IMR-90 (cell line): ENCODE data around the gene WFDC8. TPM values are rescaled to one million over a fixed set of nuclear protein-coding genes. Genes with fewer than 3 reads are reported as not detected.
"Not testable (repeated sequence)": the region's sequence is repeated elsewhere in the genome, so short reads cannot be mapped to it uniquely, and the experiment has no call there.

ENCODE experiments used
- ATAC-seq: fragments of 200-7000 bp; cut with Tn5 transposase; 2 replicates; pipeline ENCODE4 v1.9.1; 2020; ENCODE audit warnings: low read depth, mild to moderate bottlenecking, moderate library complexity
- BruUV-seq: library from RNA; stranded (reverse); fragments of 400-500 nt; replicated peaks from 2 replicates; lab custom pipeline; 2021; lab: Mats Ljungman, UMichigan
- CTCF ChIA-PET: fragments of 300-600 bp; formaldehyde crosslinking; extraction: SDS; loops from one replicate; lab custom pipeline; 2021; ENCODE audit warnings: antibody characterized with exemption; lab: Yijun Ruan, JAX
- POLR2A ChIA-PET: fragments of 300-600 bp; sonication (Branson Sonifier 250); formaldehyde crosslinking; loops from one replicate; lab custom pipeline; 2022; ENCODE audit warnings: antibody characterized with exemption; ENCODE audit not compliant: unreplicated experiment; lab: Charles Lee
- DNase-seq: peaks from one replicate; pipeline ENCODE4 v3.0.0; 2013
- H2AFZ ChIP-seq: replicated peaks from 2 replicates; pipeline ENCODE3; 2013; ENCODE audit warnings: low read length, mild to moderate bottlenecking; ENCODE audit not compliant: poor library complexity
- H2AK5ac ChIP-seq: 2 replicates; pipeline ENCODE4 v1.6.1; 2013; ENCODE audit warnings: low read depth, low read length, inconsistent platforms
- H2AK9ac ChIP-seq: replicated peaks from 2 replicates; pipeline ENCODE3; 2013; ENCODE audit warnings: mild to moderate bottlenecking, low read depth, low read length, moderate library complexity; ENCODE audit not compliant: poor library complexity
- H2BK120ac ChIP-seq: 2 replicates; pipeline ENCODE4 v1.6.1; 2013; ENCODE audit warnings: low read depth, low read length, inconsistent platforms
- H2BK15ac ChIP-seq: 3 replicates; pipeline ENCODE4 v1.6.1; 2013; ENCODE audit warnings: low read depth, low read length, inconsistent platforms
- H2BK20ac ChIP-seq: 2 replicates; pipeline ENCODE4 v1.6.1; 2013; ENCODE audit warnings: low read depth, mild to moderate bottlenecking, inconsistent platforms, low read length, moderate library complexity
- H2BK5ac ChIP-seq: 2 replicates; pipeline ENCODE4 v1.6.1; 2013; ENCODE audit warnings: mild to moderate bottlenecking, low read depth, low read length, inconsistent platforms; ENCODE audit not compliant: poor library complexity, severe bottlenecking
- H3K14ac ChIP-seq: replicated peaks from 2 replicates; pipeline ENCODE4 v1.6.1; 2013; ENCODE audit warnings: low read depth, low read length, inconsistent platforms
- H3K18ac ChIP-seq: 2 replicates; pipeline ENCODE4 v1.6.1; 2013; ENCODE audit warnings: low read depth, low read length, control low read depth
- H3K23ac ChIP-seq: 2 replicates; pipeline ENCODE4 v1.6.1; 2013; ENCODE audit warnings: low read depth, low read length, inconsistent platforms
- H3K27ac ChIP-seq: 2 replicates; pipeline ENCODE4 v1.5.1; 2013; ENCODE audit warnings: mild to moderate bottlenecking, control low read depth, low read length; ENCODE audit not compliant: insufficient read depth
- H3K27me3 ChIP-seq: 2 replicates; pipeline ENCODE4 v1.6.1; 2013; ENCODE audit warnings: low read length; ENCODE audit not compliant: control insufficient read depth, insufficient read depth
- H3K36me3 ChIP-seq: 2 replicates; pipeline ENCODE4 v1.6.1; 2013; ENCODE audit warnings: low read length, mixed read lengths; ENCODE audit not compliant: control insufficient read depth, insufficient read depth
- H3K4ac ChIP-seq: 2 replicates; pipeline ENCODE4 v1.6.1; 2013; ENCODE audit warnings: low read depth, low read length, inconsistent platforms
- H3K4me1 ChIP-seq: 2 replicates; pipeline ENCODE4 v1.6.1; 2013; ENCODE audit warnings: low read length, mixed read lengths; ENCODE audit not compliant: control insufficient read depth, insufficient read depth
- H3K4me2 ChIP-seq: 2 replicates; pipeline ENCODE4 v1.6.1; 2013; ENCODE audit warnings: low read depth, mild to moderate bottlenecking, control low read depth, low read length, moderate library complexity
- H3K4me3 ChIP-seq: 2 replicates; pipeline ENCODE4 v1.5.1; 2013; ENCODE audit warnings: low read depth, mild to moderate bottlenecking, control low read depth, low read length, moderate library complexity; ENCODE audit not compliant: insufficient read depth
- H3K56ac ChIP-seq: 2 replicates; pipeline ENCODE4 v1.6.1; 2013; ENCODE audit warnings: low read length, inconsistent platforms; ENCODE audit not compliant: insufficient read depth; ENCODE audit errors: extremely low read depth
- H3K79me1 ChIP-seq, 2 experiments: 2 replicates each; pipeline ENCODE4 v1.6.1; 2013; ENCODE audit warnings: low read length in 2 of 2, inconsistent platforms in 1 of 2, low read depth in 1 of 2
- H3K9ac ChIP-seq: 2 replicates; pipeline ENCODE4 v1.6.1; 2013; ENCODE audit warnings: low read depth, low read length, control low read depth
- H3K9me1 ChIP-seq: 2 replicates; pipeline ENCODE4 v1.6.1; 2013; ENCODE audit warnings: low read length, inconsistent platforms; ENCODE audit not compliant: insufficient read depth
- H3K9me3 ChIP-seq: 2 replicates; pipeline ENCODE4 v1.6.1; 2013; ENCODE audit warnings: low read length; ENCODE audit not compliant: control insufficient read depth, insufficient read depth
- H4K20me1 ChIP-seq: 2 replicates; pipeline ENCODE4 v1.6.1; 2013; ENCODE audit warnings: low read length, inconsistent platforms; ENCODE audit not compliant: insufficient read depth
- H4K5ac ChIP-seq: 2 replicates; pipeline ENCODE4 v1.6.1; 2013; ENCODE audit warnings: mild to moderate bottlenecking, low read depth, low read length, control low read depth
- H4K8ac ChIP-seq, 2 experiments: 2 replicates each; pipeline ENCODE4 v1.6.1; 2013; ENCODE audit warnings: low read depth in 2 of 2, low read length in 2 of 2, control low read depth in 1 of 2, inconsistent platforms in 1 of 2
- H4K91ac ChIP-seq: 2 replicates; pipeline ENCODE4 v1.6.1; 2013; ENCODE audit warnings: low read depth, low read length, inconsistent platforms; ENCODE audit not compliant: insufficient read depth
- BHLHE40 ChIP-seq: fragments of 150-350 bp; IDR thresholded peaks from 2 replicates; pipeline ENCODE4 v1.6.1; 2016; ENCODE audit warnings: mild to moderate bottlenecking, low read depth, low read length
- CEBPB ChIP-seq: IDR thresholded peaks from 2 replicates; pipeline ENCODE4 v1.6.1; 2012; ENCODE audit warnings: low read depth, low read length, improper control_type of control experiment
- CHD1 ChIP-seq: IDR thresholded peaks from 2 replicates; pipeline ENCODE4 v1.6.1; 2012; ENCODE audit warnings: low read depth, low read length, improper control_type of control experiment
- FOS ChIP-seq: fragments of 150-350 bp; IDR thresholded peaks from 2 replicates; pipeline ENCODE4 v1.6.1; 2016; ENCODE audit warnings: low read depth, low read length
- NFE2L2 ChIP-seq: fragments of 150-350 bp; IDR thresholded peaks from 2 replicates; pipeline ENCODE4 v1.6.1; 2016; ENCODE audit warnings: low read depth, mild to moderate bottlenecking, low read length
- POLR2A ChIP-seq: IDR thresholded peaks from 2 replicates; pipeline ENCODE4 v1.6.1; 2012; ENCODE audit warnings: mild to moderate bottlenecking, low read depth, low read length
- RAD21 ChIP-seq: IDR thresholded peaks from 2 replicates; pipeline ENCODE4 v1.6.1; 2012; ENCODE audit warnings: low read length, improper control_type of control experiment
- RFX5 ChIP-seq: IDR thresholded peaks from 2 replicates; pipeline ENCODE4 v1.8.0; 2012; ENCODE audit warnings: low read depth, mild to moderate bottlenecking, low read length, moderate library complexity
- SMC3 ChIP-seq: fragments of 150-350 bp; IDR thresholded peaks from 2 replicates; pipeline ENCODE4 v1.6.1; 2016; ENCODE audit warnings: low read depth, mild to moderate bottlenecking, antibody characterized with exemption, low read length, moderate library complexity
- WGBS, 2 experiments: methylation state at CpG; one replicate each; pipeline versions ENCODE4 v1.1.5 to v1.1.7; 2013; ENCODE audit warnings: missing lambda C conversion rate in 2 of 2; ENCODE audit not compliant: insufficient read length in 1 of 2; ENCODE audit errors: extremely low coverage in 2 of 2; 5-methylcytosine and 5-hydroxymethylcytosine counted together
- dilution Hi-C: fragments of 300-500 bp; cut with HindIII; formaldehyde crosslinking; loops from one replicate; pipeline ENCODE4 v1.14.3; 2018; ENCODE audit warnings: low sequenced_read_pairs; ENCODE audit not compliant: unreplicated experiment
- in situ Hi-C: fragments of 300-500 bp; cut with MboI; formaldehyde crosslinking; loops from 3 replicates; pipeline ENCODE4 v1.14.3; 2019; ENCODE audit warnings: low sequenced_read_pairs, inconsistent platforms, mixed read lengths
- intact Hi-C: fragments of 100-400 bp; cut with micrococcal nuclease; formaldehyde crosslinking; loops from 2 replicates; pipeline ENCODE4 v1.10.0; 2022
- polyA plus RNA-seq, 3 experiments: library from polyadenylated mRNA; depleted of rRNA; stranded (reverse); fragments of >200 nt; gene quantifications; 2 replicates each; pipeline ENCODE4 v1.2.3, GENCODE V29; 2012; ENCODE audit warnings: low replicate concordance in 1 of 3
- total RNA-seq: library from RNA; depleted of rRNA; stranded (reverse); fragments of >200 nt; gene quantifications from 2 replicates; pipeline ENCODE4 v1.2.3, GENCODE V29; 2012
- TF ChIP-seq, protein P1 (sequence below): fragments of 150-350 bp; IDR thresholded peaks from 2 replicates; pipeline ENCODE4 v1.6.1; 2017; ENCODE audit warnings: mild to moderate bottlenecking, antibody characterized with exemption, low read length, low read depth

The WFDC8 gene
- total and polyA plus RNA-seq, 2 of the 4 experiments (the other 2 are of a cell fraction) = not detected

DNA sequence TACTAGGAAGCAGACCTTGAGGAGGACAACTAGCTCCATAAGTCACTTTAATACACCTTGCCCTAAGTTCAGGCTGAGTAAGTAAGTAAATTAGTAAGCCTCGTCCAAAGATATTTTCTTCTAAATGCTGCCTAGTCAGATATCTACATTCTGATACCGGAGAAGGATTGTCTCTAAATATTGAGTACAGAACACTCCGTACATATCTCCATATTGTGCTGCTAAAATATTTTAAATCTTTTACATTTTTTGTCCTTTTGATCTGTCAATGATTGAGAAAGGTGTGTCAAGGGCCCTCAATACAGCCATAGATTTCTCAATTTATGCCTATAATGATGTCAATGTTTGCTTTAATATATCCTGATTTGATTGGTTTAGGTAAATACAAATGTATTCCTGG is 3.2 kb downstream of the WFDC8 start:
- ChIA-PET POLR2A (no interaction called here), CTCF (no interaction called here)
- H3K23ac ChIP-seq = no peak overlapping the region
- H3K9me1 ChIP-seq = no peaks in the 10 kb centered on the region
- no peaks in the 10 kb centered on the region for H3K36me3 ChIP-seq
- no peaks in the 10 kb centered on the region for H3K27me3 ChIP-seq
- intact Hi-C loops (loop anchor here (5.0 kb wide), 1 partner anchor 264 kb away; no protein-coding TSS in a partner anchor), dilution Hi-C loops (no loop called here), in situ Hi-C loops (no loop called here)
- H2BK15ac ChIP-seq = no peak overlapping the region
- no peaks in the 10 kb centered on the region for H3K4me1 ChIP-seq
- H3K27ac ChIP-seq = no peak overlapping the region
- H2AK9ac ChIP-seq = no peak overlapping the region
- ATAC-seq (no peak), DNase-seq (no peak)
- no peak overlapping the region for H3K14ac ChIP-seq
- no peak overlapping the region for H2BK5ac ChIP-seq
- no peak overlapping the region for H2BK20ac ChIP-seq
- no peak overlapping the region for H2AFZ ChIP-seq
- no peak overlapping the region for H3K4me3 ChIP-seq
- H3K4me2 ChIP-seq = no peak overlapping the region
- H2BK120ac ChIP-seq = no peak overlapping the region
- no peaks in the 10 kb centered on the region for H3K79me1 ChIP-seq
- H4K5ac ChIP-seq = no peak overlapping the region
- no peak overlapping the region for H4K8ac ChIP-seq
- TF ChIP-seq, protein P1, sequence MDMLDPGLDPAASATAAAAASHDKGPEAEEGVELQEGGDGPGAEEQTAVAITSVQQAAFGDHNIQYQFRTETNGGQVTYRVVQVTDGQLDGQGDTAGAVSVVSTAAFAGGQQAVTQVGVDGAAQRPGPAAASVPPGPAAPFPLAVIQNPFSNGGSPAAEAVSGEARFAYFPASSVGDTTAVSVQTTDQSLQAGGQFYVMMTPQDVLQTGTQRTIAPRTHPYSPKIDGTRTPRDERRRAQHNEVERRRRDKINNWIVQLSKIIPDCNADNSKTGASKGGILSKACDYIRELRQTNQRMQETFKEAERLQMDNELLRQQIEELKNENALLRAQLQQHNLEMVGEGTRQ = no peak
- TF ChIP-seq NFE2L2 (no peak), CEBPB (no peak), FOS (no peak), CHD1 (no peak), RAD21 (no peak), BHLHE40 (no peak), POLR2A (no peak), SMC3 (no peak), RFX5 (no peak)
- BruUV-seq = no TSS peak
- H3K56ac ChIP-seq = no peak overlapping the region
- H4K91ac ChIP-seq = no peak overlapping the region
- H3K9ac ChIP-seq = no peak overlapping the region
- H3K4ac ChIP-seq = no peak overlapping the region
- H3K9me3 ChIP-seq = no peaks in the 10 kb centered on the region
- no peak overlapping the region for H3K18ac ChIP-seq
- H4K20me1 ChIP-seq = no peaks in the 10 kb centered on the region
- no CpG with 5 or more reads among the region's 3 CpGs for WGBS, 2 experiments
- H2AK5ac ChIP-seq = no peak overlapping the region

DNA sequence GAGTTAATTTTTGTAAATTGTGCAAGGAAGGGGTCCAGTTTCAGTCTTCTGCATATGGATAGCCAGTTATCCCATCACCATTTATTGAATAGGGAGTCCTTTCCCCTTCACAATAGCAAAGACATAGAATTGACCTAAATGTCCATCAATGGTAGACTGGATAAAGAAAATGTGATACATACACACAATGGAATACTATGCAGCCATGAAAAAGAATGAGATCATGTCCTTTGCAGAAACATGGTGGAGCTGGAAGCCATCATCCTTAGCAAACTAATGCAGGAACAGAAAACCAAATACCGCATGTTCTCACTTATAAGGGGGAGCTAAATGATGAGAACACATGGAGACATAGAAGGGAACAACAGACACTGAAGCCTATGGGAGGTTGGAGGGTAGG is 9.4 kb downstream of the WFDC8 start:
- CTCF ChIA-PET, H3K56ac ChIP-seq, in situ Hi-C loops, H3K9me1 ChIP-seq, POLR2A ChIA-PET, H3K27ac ChIP-seq, H3K14ac ChIP-seq, H2BK5ac ChIP-seq, H3K4me1 ChIP-seq, H2AK5ac ChIP-seq, H4K8ac ChIP-seq, H3K18ac ChIP-seq, H3K36me3 ChIP-seq, H2BK120ac ChIP-seq, H4K20me1 ChIP-seq, H3K9me3 ChIP-seq, H3K23ac ChIP-seq, DNase-seq, H2BK20ac ChIP-seq, intact Hi-C loops, H3K79me1 ChIP-seq, H2AFZ ChIP-seq, H3K4me2 ChIP-seq, dilution Hi-C loops, BruUV-seq, H2AK9ac ChIP-seq, H3K27me3 ChIP-seq, H3K4me3 ChIP-seq, H3K4ac ChIP-seq, H4K5ac ChIP-seq, H3K9ac ChIP-seq, ATAC-seq, H4K91ac ChIP-seq, H2BK15ac ChIP-seq: not testable (repeated sequence)
- no CpG with 5 or more reads among the region's 1 CpG for WGBS, 2 experiments
